ENCODE measurements around the gene RXRA.

- TF ChIP-seq CTCF (IDR thresholded peaks at IDR 0.05) = no peak
- TF ChIP-seq EP300 (IDR thresholded peaks at IDR 0.05) = no peak
- TF ChIP-seq POLR2A (IDR thresholded peaks at IDR 0.05) = no peak
These were observed 42.3 kb downstream of the RXRA start for GRCh38 chr9:134368571-134368970.

Data from upper lobe of left lung (tissue), 4 donors.